ENCODE data around the gene THRB.

THRB gene

GRCh38 chr3:24240306-24240705 is 254.3 kb downstream of the THRB start:
- CTCF ChIA-PET = interaction anchor here (0.7 to 1.9 kb wide), 3 partner anchors 46 to 241 kb away, joined by 3 to 11 read pairs (median 3); no protein-coding TSS in a partner anchor
- TF ChIP-seq ATF2 (tag by site-specific recombination; IDR thresholded peaks at IDR 0.05; ENCODE audit: low read depth) (no peak), ZNF48 (tag by site-specific recombination; IDR thresholded peaks at IDR 0.05) (no peak), KLF8 (tag by site-specific recombination; IDR thresholded peaks at IDR 0.05) (no peak), ZNF239 (tag by site-specific recombination; IDR thresholded peaks at IDR 0.05) (no peak), ZNF561 (tag by site-specific recombination; IDR thresholded peaks at IDR 0.05; ENCODE audit: borderline replicate concordance) (no peak), SCRT1 (tag by site-specific recombination; IDR thresholded peaks at IDR 0.05; ENCODE audit: borderline replicate concordance) (no peak), ZNF629 (tag by site-specific recombination; IDR thresholded peaks at IDR 0.05) (no peak), ZNF146 (tag by site-specific recombination; IDR thresholded peaks at IDR 0.05) (no peak), ZNF580 (tag by site-specific recombination; IDR thresholded peaks at IDR 0.05) (no peak), FEZF1 (tag by site-specific recombination; IDR thresholded peaks at IDR 0.05) (no peak), ZNF510 (tag by site-specific recombination; IDR thresholded peaks at IDR 0.05; ENCODE audit: insufficient replicate concordance) (no peak), GLIS1 (tag by site-specific recombination; IDR thresholded peaks at IDR 0.05) (no peak), OVOL3 (tag by site-specific recombination; IDR thresholded peaks at IDR 0.05) (no peak), KLF10 (tag by site-specific recombination; IDR thresholded peaks at IDR 0.05) (no peak), ZNF473 (tag by site-specific recombination; IDR thresholded peaks at IDR 0.05) (no peak), ZNF639 (tag by site-specific recombination; IDR thresholded peaks at IDR 0.05) (no peak), ZBTB6 (tag by site-specific recombination; IDR thresholded peaks at IDR 0.05) (no peak), ZNF211 (tag by site-specific recombination; IDR thresholded peaks at IDR 0.05; ENCODE audit: low read depth) (no peak)
- Histone ChIP-seq H3K27ac (ENCODE audit: extremely low read depth, low read depth, low read length) (no peak overlapping the region), H3K9me3 (ENCODE audit: control insufficient read depth, insufficient read depth, low read depth, low read length) (no peaks in the 10 kb centered on the region), H3K4me3 (ENCODE audit: low read depth, low read length) (no peak overlapping the region), H3K4me1 (ENCODE audit: control insufficient read depth, insufficient read depth, low read length) (peaks cover 5% of the 10 kb centered on the region; the same call in 1 of the 2 replicates), H3K36me3 (ENCODE audit: control insufficient read depth in 2 of 2, insufficient read depth in 1 of 2, low read length in 2 of 2) (no peaks in the 10 kb centered on the region)
- POLR2A ChIA-PET = no interaction called here

- POLR2A ChIA-PET = no interaction called here
- H3K9me3 ChIP-seq (ENCODE audit: control insufficient read depth, insufficient read depth, low read depth, low read length) = no peaks in the 10 kb centered on the region
- CTCF ChIA-PET = interaction anchor here (0.5 to 4.9 kb wide), 11 partner anchors 9 to 446 kb away, joined by 3 to 28 read pairs (median 4); no protein-coding TSS in a partner anchor
- H3K4me3 ChIP-seq (ENCODE audit: low read depth, low read length) = no peak overlapping the region
- peaks cover 5% of the 10 kb centered on the region; the same call in 1 of the 2 replicates for H3K4me1 ChIP-seq (ENCODE audit: control insufficient read depth, insufficient read depth, low read length)
- no peak overlapping the region for H3K27ac ChIP-seq (ENCODE audit: extremely low read depth, low read depth, low read length)
- H3K36me3 ChIP-seq (ENCODE audit: control insufficient read depth in 2 of 2, insufficient read depth in 1 of 2, low read length in 2 of 2) = no peaks in the 10 kb centered on the region
- TF ChIP-seq ZNF214 (tag by site-specific recombination; IDR thresholded peaks at IDR 0.05; ENCODE audit: borderline replicate concordance) = no peak
- TF ChIP-seq ZNF521 (tag by site-specific recombination; IDR thresholded peaks at IDR 0.05) = no peak
- TF ChIP-seq ZNF391 (tag by site-specific recombination; IDR thresholded peaks at IDR 0.05; ENCODE audit: borderline replicate concordance, low read depth) = peak; percentile 71; the same call in 1 of the 2 replicates
- no peak for TF ChIP-seq ZBTB20 (tag by site-specific recombination; IDR thresholded peaks at IDR 0.05)
- TF ChIP-seq ZNF645 (tag by site-specific recombination; IDR thresholded peaks at IDR 0.05) = no peak
- TF ChIP-seq ZNF747 (tag by site-specific recombination; IDR thresholded peaks at IDR 0.05) = 0 out of 2 replicates have a peak, but pooled peaks have one; percentile 85
- no peak for TF ChIP-seq ZNF837 (tag by site-specific recombination; IDR thresholded peaks at IDR 0.05)
- TF ChIP-seq ZNF626 (tag by site-specific recombination; IDR thresholded peaks at IDR 0.05) = 0 out of 2 replicates have a peak, but pooled peaks have one; percentile 47
- peak; percentile 47 for TF ChIP-seq ZNF335 (tag by site-specific recombination; conservative IDR thresholded peaks at IDR 0.05)
- no peak for TF ChIP-seq ZNF624 (tag by site-specific recombination; IDR thresholded peaks at IDR 0.05)
- TF ChIP-seq PBX3 (CRISPR knock-in tag; IDR thresholded peaks at IDR 0.05) = no peak
- TF ChIP-seq ZNF239 (tag by site-specific recombination; IDR thresholded peaks at IDR 0.05) = no peak
These were observed 256.5 kb downstream of the THRB start for GRCh38 chr3:24237971-24238706.
